ENCODE data around the gene PIK3R5.
A peak's percentile ranks its signal among the peaks of the same experiment; 100 is the strongest.
"Not testable (repeated sequence)": the region's sequence is repeated elsewhere in the genome, so short reads cannot be mapped to it uniquely, and the experiment has no call there.

The PIK3R5 gene, protein sequence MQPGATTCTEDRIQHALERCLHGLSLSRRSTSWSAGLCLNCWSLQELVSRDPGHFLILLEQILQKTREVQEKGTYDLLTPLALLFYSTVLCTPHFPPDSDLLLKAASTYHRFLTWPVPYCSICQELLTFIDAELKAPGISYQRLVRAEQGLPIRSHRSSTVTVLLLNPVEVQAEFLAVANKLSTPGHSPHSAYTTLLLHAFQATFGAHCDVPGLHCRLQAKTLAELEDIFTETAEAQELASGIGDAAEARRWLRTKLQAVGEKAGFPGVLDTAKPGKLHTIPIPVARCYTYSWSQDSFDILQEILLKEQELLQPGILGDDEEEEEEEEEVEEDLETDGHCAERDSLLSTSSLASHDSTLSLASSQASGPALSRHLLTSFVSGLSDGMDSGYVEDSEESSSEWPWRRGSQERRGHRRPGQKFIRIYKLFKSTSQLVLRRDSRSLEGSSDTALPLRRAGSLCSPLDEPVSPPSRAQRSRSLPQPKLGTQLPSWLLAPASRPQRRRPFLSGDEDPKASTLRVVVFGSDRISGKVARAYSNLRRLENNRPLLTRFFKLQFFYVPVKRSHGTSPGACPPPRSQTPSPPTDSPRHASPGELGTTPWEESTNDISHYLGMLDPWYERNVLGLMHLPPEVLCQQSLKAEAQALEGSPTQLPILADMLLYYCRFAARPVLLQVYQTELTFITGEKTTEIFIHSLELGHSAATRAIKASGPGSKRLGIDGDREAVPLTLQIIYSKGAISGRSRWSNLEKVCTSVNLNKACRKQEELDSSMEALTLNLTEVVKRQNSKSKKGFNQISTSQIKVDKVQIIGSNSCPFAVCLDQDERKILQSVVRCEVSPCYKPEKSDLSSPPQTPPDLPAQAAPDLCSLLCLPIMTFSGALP

GRCh38 chr17:8965394-8966168 lies at the start of gene PIK3R5:
Gene PIK3R5 (minus strand): TSS chr17:8965707. CDS start chr17:8911494, 54,213 bp downstream.
- no peak for DNase-seq (ENCODE audit: low read depth)

DNA sequence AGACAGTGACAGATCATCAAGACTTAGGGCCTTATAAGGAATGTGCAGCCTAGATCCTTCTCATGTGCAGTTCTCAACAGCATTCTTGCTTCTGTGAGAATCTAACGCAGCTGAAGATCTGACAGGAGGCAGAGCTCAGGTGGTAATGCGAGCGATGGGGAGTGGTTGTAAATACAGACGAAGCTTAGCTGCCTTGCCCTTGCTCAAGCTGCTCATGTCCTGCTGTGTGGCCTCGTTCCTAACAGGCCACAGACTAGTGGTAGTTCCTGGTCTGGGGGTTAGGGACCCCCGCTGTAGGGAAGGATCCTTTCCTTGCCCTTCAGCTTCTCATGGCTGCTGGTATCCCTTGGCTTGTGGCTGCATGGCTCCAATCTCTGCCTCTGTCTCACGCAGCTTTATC lies 45.5 kb upstream of the PIK3R5 start:
- DNase-seq (ENCODE audit: low read depth): no peak

DNA sequence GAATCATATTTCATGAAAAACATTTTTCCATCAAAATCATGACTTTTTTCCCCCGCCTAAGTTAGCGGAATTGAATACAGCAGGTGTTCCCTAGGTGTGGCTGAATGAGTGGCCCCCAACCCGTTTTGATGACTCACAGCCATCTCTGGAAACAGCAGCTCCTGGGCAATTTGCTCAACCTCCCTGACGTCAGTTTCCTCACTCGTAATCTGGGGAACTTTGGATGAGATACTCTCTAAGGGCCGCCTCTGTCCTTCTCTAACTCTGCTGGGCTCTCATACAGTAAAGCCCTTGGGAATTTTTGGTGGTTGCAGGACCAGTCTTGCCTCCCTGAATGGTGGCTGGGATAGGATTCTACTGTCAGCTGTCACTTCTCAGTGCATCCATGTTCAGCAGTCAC lies 44.2 kb upstream of the PIK3R5 start:
- no peak for DNase-seq (ENCODE audit: low read depth)

DNA sequence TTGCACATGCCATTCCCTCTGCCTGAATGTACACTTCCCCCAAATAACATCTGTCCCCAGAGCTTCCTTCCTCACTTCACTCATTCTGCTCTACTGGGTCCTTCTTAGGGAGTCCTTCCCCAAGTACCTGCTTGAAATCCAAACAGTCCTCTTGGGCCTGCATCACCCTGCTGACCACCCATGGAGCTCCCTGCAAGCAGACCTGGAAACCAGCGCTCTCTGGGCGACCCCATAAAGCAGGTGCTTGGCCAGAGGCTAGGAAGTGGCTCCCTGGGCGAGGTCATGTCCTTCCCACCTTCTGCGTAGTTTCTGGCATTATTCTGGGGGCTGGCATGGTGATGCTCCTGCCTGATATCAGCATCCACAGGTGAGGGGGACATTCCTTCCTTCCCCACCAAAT lies 43.6 kb upstream of the PIK3R5 start:
- DNase-seq (ENCODE audit: low read depth): no peak

- DNase-seq (ENCODE audit: low read depth): no peak
Observed at GRCh38 chr17:9007052-9007714, 41.7 kb upstream of the PIK3R5 start.

GRCh38 chr17:9006175-9006767 lies 40.8 kb upstream of the PIK3R5 start:
- no peak for DNase-seq (ENCODE audit: low read depth)

- no peak for DNase-seq (ENCODE audit: low read depth)
Observed at GRCh38 chr17:9004961-9005285, 39.4 kb upstream of the PIK3R5 start.

DNA sequence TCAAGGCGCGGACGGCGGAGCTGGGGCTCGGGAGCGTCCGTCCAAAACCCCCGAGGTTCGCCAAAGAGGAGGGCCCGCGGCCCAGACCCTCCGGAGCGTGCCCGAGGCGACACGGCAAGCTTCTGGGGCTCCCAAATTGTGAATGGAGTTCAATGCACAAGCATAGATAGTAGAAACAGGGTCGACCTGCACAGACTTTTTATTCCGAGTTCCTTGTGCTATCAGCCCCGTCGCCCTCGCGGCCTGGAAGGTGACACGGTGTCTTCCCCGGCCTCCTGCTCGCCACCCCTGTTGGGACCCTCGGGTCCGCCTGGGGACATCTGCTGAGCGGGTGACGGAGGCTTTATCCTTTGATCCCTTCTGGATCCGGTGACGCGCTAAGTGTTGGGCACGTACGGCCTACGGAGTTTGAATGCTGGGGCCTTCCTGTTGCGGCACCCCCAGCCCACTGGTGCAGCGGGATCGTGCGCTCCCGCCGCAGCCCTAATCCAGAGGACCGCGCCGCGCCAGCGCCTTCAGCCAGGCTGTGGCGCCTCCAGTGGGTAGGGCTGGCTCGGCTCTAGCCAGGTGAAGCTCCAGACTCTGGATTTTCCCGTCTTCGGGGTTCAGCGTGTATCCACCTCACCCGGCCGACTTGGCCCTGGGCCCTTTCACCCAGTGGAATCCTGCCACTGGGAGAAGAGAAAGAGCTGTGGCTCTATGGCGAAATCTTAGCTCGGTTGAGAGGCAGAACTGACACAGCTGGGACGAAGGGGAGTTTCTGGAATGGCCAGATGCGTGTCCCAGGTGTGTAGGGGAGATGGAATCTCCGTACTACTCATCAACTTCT lies 38.8 kb upstream of the PIK3R5 start:
- DNase-seq (ENCODE audit: low read depth): no peak

DNA sequence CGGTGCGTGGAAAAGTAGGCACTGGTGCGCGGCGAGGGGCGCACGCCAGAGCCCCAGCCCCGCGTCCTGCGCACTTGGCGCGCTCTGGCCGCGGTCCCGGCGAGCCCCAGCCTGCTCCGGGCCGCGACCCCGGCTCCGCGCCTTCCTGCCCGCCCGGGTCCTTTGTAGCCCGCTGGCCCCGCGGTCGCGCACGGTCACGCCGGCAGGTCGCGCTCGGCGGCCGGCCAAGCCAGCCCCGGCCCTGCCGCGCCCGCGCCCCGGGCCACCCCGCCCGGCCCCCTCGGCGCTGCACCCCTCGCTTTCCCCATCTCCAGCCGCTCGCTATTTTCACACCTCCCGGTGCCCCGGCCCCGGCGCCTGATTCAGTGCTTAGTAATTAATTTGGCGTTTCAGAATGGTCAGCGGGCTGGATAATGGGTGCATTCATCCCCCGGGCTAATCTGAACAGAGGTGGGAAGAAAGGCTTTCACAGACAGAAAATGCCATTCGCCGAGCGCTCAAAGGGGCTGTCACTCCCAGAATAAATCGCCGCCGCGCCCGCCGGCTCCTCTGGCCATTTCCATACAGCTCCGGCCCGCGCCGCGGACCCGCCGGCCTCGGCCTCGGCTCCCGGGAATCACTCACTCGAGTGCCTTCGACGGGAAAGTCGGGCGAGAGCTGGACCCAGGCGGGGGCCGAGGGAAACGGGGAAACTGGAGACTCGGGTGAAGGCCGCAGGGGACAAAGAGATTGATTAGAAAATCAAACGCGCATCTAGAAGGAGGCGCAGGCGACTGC lies 38.0 kb upstream of the PIK3R5 start:
- DNase-seq (ENCODE audit: low read depth): no peak

- DNase-seq (ENCODE audit: low read depth): no peak
Observed at GRCh38 chr17:9002606-9003354, 37.3 kb upstream of the PIK3R5 start.

GRCh38 chr17:9002227-9002605 lies 36.7 kb upstream of the PIK3R5 start:
- DNase-seq (ENCODE audit: low read depth): no peak

- DNase-seq (ENCODE audit: low read depth): no peak
Observed at GRCh38 chr17:9001559-9001958, 36.1 kb upstream of the PIK3R5 start.

- DNase-seq (ENCODE audit: low read depth): peak; percentile 72
Observed at GRCh38 chr17:8997994-8998628, 32.6 kb upstream of the PIK3R5 start.

- no peak for DNase-seq (ENCODE audit: low read depth)
Observed at GRCh38 chr17:8995711-8996110, 30.2 kb upstream of the PIK3R5 start.

DNA sequence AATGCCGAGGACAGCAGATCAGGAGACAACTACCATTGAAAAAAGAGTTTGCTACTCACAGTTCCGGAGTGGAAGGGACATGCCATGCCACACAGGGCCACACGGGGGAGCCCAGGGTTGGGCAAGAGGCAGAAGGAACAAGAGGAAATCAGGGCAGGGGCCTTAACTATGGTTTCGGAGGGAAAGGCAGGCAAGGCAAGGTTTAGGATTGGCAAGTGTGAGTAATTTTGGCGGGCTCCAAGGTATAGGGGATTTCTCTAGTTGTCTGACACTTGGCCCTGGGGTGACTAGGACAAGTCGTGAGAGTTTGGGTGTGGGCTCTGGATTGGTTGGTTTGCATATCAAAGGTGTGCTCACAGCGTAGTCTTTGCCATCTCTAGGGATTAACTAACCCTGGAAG lies 28.8 kb upstream of the PIK3R5 start:
- peak; percentile 62 for DNase-seq (ENCODE audit: low read depth)

GRCh38 chr17:8991514-8992285 lies 26.2 kb upstream of the PIK3R5 start:
- DNase-seq (ENCODE audit: low read depth): peak; percentile 69

DNA sequence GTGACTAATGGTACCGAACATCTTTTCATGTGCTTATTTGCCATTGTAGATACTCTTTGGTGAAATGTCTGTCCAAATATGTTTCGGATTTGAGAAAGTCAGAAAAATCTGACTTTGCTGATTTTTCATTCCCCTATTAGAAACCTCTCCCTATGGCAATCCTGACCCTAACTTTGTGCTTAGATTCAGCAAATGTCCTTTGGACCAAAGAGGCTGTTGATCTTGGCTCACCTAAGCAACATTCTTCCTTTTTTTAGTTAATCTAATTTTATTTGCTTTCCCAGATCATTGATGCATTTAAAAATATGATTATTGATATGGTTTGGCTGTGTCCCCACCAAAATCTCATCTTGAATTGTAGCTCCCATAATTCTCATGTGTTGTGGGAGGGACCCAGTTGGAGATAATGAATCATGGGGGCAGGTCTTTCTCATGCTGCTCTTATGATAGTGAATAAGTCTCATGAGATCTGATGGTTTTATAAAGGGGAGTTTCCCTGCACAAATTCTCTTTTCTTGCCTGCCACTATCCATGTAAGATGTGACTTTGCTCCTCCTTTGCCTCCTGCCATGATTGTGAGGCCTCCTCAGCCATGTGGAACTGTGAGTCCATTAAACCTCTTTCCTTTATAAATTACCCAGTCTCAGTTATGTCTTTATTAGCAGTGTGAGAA lies 22.9 kb upstream of the PIK3R5 start:
- DNase-seq (ENCODE audit: low read depth): not testable (repeated sequence)
